Activated T-helper 17 cell treated with anti-CD3 and anti-CD28 coated beads, Interleukin-2, amount 50 U/mL, for 72 hours (primary cell): ENCODE results near the gene ARHGAP26. TPM values are rescaled to one million over a fixed set of nuclear protein-coding genes. Genes with fewer than 3 reads are reported as not detected.

Source experiments
- ATAC-seq: fragments of 150-1000 bp; cut with Tn5 transposase; replicated peaks from 2 replicates; pipeline ENCODE4 v1.10.0; 2021; ENCODE audit warnings: mild to moderate bottlenecking, moderate library complexity
- H3K27ac Mint-ChIP-seq: one replicate; pipeline ENCODE4 v1.8.0; 2022; ENCODE audit warnings: mixed read lengths
- H3K27me3 Mint-ChIP-seq: one replicate; pipeline ENCODE4 v1.8.0; 2022; ENCODE audit warnings: mixed read lengths
- H3K36me3 Mint-ChIP-seq: one replicate; pipeline ENCODE4 v1.8.0; 2022; ENCODE audit warnings: low read depth, mild to moderate bottlenecking, mixed read lengths
- H3K4me1 Mint-ChIP-seq: one replicate; pipeline ENCODE4 v1.8.0; 2022; ENCODE audit warnings: mixed read lengths
- H3K4me3 Mint-ChIP-seq: one replicate; pipeline ENCODE4 v1.8.0; 2022; ENCODE audit warnings: mild to moderate bottlenecking, mixed read lengths
- H3K9me3 Mint-ChIP-seq: one replicate; pipeline ENCODE4 v1.8.0; 2022; ENCODE audit warnings: mixed read lengths
- total RNA-seq, 2 donors: library from RNA; stranded (reverse); gene quantifications; one replicate each; pipeline ENCODE4 v1.2.3, GENCODE V29; 2022

The ARHGAP26 gene
- total RNA-seq, 2 donors from 2014 or later, result 7.8 to 12.0 TPM

DNA sequence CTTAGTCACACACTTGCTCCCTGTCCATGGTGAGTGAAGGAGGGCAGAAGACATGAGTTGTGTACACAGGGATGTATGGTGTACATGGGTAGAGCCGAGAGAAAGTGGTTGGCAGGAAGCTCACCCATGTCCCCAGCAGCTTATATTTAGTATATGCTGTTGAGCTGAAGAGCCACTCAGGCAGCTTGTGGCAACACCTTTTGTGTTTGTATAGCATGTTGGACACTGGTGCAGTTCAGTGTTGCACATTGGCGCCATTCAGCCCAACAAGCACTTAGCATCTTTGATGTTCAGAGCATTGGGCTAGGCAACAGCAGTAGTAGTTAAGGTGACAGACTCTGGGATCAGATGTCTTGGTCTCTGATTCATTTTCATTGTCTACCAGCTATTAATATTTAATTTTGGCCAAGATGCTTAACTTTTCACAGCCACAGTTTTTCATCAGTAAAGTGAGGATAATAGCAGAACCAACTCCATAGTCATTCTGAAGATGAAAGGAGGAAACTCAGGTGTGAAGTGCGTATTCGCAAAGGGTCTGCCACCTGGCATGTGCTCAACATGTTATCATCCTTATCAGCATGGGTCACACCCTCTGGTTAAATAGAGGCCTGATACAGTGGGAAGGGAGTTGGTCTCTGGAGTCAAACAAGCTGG is 448.5 kb downstream of the ARHGAP26 start:
- H3K27ac Mint-ChIP-seq, result peak overlapping the region; percentile 49
- H3K27me3 Mint-ChIP-seq, result no peaks in the 10 kb centered on the region
- ATAC-seq, result no peak
- H3K4me3 Mint-ChIP-seq, result peak overlapping the region; percentile 32
- H3K4me1 Mint-ChIP-seq, result peaks cover 56% of the 10 kb centered on the region
- H3K9me3 Mint-ChIP-seq, result peaks cover 3% of the 10 kb centered on the region
- H3K36me3 Mint-ChIP-seq, result peaks cover 13% of the 10 kb centered on the region

DNA sequence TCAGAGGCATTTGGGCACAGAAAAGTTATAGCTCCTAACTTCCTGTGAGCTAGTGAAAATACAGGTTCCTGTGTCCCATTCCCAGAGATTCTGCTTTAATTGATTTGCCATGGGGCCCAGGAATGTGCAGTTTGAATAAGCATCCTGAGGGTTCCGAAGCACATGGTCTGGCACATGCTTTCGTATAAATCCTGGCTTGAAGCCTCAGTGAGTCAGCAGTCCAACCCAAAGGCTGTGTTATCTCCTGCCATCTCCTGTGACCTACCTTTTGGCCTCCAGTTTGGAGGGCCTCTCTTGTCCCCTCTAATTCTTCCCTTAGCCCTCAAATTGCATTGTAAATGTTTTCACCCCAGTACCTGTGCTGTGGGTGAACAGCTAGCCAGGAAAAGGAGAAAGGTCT is 449.5 kb downstream of the ARHGAP26 start:
- no peak for ATAC-seq

DNA sequence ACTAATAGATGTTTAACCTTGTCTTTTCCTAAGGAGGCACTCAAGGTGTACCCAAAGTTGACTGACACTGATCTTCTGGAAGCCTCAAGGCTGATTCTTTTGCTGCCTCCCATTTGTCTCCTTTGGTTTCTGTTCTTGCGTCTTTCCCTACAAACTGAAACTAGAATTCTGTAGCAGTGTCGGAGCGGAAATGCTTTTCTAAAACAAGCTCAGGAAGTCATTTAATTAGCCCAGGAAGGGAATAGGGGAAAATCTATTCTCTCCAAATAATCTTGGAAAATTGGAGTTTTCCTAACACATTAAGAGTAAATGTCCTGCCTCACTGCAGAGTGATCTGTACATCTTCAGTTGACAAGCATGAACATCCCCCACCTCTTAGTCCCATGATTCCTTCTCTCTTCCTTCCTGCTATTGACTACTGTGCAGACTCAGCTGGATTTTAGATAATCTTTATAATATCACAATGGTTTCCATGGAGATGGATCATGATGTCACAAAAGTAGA is 450.6 kb downstream of the ARHGAP26 start:
- H3K27ac Mint-ChIP-seq, result peak overlapping the region; percentile 87
- no peak for ATAC-seq
- peak overlapping the region; percentile 62 for H3K4me3 Mint-ChIP-seq
- no peaks in the 10 kb centered on the region for H3K27me3 Mint-ChIP-seq
- H3K4me1 Mint-ChIP-seq, result peaks cover 47% of the 10 kb centered on the region
- no peaks in the 10 kb centered on the region for H3K36me3 Mint-ChIP-seq
- peaks cover 3% of the 10 kb centered on the region for H3K9me3 Mint-ChIP-seq

More for the DNA sequence above, 449.5 kb downstream of the ARHGAP26 start:
- H3K27me3 Mint-ChIP-seq, result no peaks in the 10 kb centered on the region
- H3K4me3 Mint-ChIP-seq, result no peak overlapping the region
- H3K36me3 Mint-ChIP-seq, result peaks cover 7% of the 10 kb centered on the region
- H3K9me3 Mint-ChIP-seq, result peaks cover 3% of the 10 kb centered on the region
- peaks cover 47% of the 10 kb centered on the region for H3K4me1 Mint-ChIP-seq
- H3K27ac Mint-ChIP-seq, result no peak overlapping the region

DNA sequence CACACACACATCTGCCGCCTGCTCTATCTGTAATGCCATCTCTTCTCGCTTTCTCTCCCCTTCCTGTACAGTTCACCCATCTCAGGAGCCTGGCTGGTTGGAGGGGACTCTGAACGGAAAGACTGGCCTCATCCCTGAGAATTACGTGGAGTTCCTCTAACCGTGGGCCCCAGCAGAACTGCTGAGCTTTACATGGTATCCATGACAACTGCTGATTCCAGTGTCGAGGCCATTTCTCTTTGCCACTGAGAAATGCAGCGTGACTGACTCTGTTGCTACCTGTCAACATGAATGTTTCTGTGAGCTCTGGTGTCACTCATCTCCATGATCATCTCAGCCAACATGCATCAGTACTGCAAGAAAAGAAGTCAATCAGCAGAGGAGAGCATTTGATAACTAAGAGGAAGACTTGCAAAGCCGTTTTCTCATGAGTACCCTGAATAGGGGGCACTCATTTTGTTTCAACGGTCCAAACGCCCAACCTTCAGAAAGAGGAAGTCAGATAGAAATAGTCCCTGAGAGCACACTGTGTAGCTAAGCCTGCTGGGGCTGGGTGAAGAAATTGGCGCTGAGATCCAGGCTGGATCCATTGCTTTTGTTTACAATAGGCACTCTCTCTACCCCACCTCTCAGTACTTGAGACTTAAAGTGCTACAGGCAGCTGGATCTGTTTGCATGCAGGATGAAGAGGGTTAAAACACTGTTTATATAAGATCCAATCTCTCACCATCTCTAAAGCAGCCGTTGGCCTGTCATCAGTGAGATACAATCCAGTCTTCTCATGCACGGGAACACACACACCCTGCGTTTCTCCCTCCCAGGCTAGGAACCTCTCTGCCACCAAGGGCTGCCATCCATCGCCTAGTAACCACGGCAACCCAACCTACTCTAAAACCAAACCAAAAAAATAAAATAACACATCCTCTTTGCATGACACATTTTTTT is 452.4 kb downstream of the ARHGAP26 start:
- peak overlapping the region; percentile 87 for H3K27ac Mint-ChIP-seq
- H3K27me3 Mint-ChIP-seq, result no peaks in the 10 kb centered on the region
- peaks cover 3% of the 10 kb centered on the region for H3K9me3 Mint-ChIP-seq
- H3K36me3 Mint-ChIP-seq, result no peaks in the 10 kb centered on the region
- peak overlapping the region; percentile 62 for H3K4me3 Mint-ChIP-seq
- H3K4me1 Mint-ChIP-seq, result peaks cover 36% of the 10 kb centered on the region
- peak; percentile 71 for ATAC-seq

DNA sequence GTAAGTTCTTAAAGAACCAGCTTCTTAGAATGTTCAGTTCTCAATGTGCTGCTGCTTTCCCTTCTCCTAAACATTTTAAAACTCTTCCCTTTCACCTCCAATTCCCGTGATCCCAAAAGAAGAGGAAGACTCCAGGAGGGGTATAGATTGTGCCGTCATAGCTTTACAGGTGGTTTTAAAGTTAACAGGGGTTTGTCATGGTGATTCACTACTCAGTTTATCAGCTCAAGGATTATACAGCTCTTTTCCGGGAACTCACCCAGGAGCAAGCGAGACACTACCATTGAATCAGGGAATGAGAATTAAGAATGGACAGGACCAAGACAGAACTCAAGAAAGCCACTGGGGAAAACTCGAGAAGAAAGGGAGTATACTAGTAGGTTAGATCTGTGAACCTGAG is 454.5 kb downstream of the ARHGAP26 start:
- ATAC-seq, result no peak

DNA sequence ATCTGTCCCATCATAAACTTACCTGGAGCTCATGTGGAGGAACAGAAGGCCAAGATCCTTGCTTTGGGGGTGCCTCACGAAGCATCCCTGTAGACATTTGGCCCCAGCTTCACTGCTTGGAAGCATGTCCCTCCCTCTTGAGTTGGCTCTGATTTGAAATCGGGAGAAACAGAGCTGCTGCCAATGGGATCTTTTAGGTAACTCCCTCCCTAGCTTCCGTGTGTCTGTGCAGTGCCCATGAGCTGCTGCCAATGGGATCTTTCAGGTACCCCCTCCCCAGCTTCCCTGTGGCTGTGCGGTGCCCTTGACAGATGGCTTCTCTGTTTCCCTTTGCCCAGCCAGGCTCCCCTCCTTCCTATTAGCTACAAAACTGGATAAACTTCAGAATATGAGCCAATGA is 455.3 kb downstream of the ARHGAP26 start:
- no peaks in the 10 kb centered on the region for H3K9me3 Mint-ChIP-seq
- H3K36me3 Mint-ChIP-seq, result no peaks in the 10 kb centered on the region
- H3K4me3 Mint-ChIP-seq, result no peak overlapping the region
- no peak for ATAC-seq
- no peak overlapping the region for H3K27ac Mint-ChIP-seq
- no peaks in the 10 kb centered on the region for H3K27me3 Mint-ChIP-seq
- peaks cover 42% of the 10 kb centered on the region for H3K4me1 Mint-ChIP-seq

More for the DNA sequence above, 454.5 kb downstream of the ARHGAP26 start:
- Mint-ChIP-seq H3K4me1 (peaks cover 35% of the 10 kb centered on the region), H3K27ac (peak overlapping the region; percentile 87), H3K9me3 (no peaks in the 10 kb centered on the region), H3K4me3 (no peak overlapping the region), H3K27me3 (no peaks in the 10 kb centered on the region), H3K36me3 (no peaks in the 10 kb centered on the region)

DNA sequence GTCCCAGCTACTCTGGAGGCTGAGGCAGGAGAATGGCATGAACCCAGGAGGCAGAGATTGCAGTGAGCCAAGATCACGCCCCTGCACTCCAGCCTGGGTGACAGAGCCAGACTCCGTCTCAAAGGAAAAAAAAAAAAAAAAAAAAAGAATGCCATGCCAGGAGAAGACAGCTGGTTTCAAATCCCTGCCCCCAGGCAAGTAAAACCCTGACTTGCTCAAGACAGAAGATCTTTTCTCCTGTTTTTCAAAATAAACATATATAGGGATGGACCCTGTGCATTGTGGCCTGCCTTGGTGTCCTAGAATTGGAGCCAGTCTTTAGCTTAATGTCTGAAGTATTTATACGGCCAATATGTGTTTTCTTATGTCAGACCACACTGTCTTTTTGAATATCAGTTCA is 456.2 kb downstream of the ARHGAP26 start:
- H3K9me3 Mint-ChIP-seq, result no peaks in the 10 kb centered on the region
- H3K4me1 Mint-ChIP-seq, result peaks cover 33% of the 10 kb centered on the region
- H3K36me3 Mint-ChIP-seq, result no peaks in the 10 kb centered on the region
- ATAC-seq, result no peak
- H3K27ac Mint-ChIP-seq, result no peak overlapping the region
- H3K4me3 Mint-ChIP-seq, result no peak overlapping the region
- H3K27me3 Mint-ChIP-seq, result no peaks in the 10 kb centered on the region

DNA sequence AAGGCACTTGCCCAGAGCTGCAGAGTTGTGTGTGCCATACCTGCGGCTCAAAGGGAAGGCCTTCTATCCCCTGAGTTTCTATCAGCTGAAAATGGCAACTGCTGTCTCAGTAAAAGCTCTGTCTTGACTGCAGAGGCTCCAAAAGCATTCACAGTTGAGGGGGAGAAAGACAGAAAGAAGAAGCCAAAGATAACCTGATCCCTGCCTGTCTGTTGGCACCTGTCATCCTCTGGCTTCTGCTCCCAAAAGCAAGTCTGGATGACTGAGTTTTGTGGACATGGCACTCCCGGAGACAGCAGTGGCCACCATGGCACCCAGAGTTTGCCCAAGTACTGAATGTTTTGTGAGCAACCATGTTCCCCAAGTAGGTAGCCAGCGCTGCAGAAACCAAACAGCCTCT is 456.7 kb downstream of the ARHGAP26 start:
- peaks cover 2% of the 10 kb centered on the region for H3K27me3 Mint-ChIP-seq
- H3K9me3 Mint-ChIP-seq, result no peaks in the 10 kb centered on the region
- H3K4me1 Mint-ChIP-seq, result peaks cover 28% of the 10 kb centered on the region
- no peak for ATAC-seq
- no peaks in the 10 kb centered on the region for H3K36me3 Mint-ChIP-seq
- H3K27ac Mint-ChIP-seq, result no peak overlapping the region
- no peak overlapping the region for H3K4me3 Mint-ChIP-seq

DNA sequence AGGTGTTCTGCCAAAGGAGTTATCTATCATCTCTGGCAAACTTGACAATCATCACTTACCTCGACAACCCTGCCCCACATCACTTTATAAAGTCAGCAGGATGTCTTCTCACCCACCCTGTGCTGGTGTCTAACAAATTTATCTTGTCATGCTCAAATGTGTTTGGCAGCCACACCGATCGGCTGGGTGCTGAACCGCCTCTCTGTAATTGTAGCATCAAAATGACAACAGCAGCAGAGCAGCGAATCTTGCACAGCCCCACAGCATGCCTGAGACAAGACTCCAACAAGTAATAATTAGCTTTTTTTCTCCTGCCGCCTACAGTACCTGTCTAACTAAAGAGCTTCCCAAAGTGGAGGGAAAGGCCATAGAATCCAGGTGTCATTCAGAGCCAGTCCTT is 457.1 kb downstream of the ARHGAP26 start:
- peaks cover 24% of the 10 kb centered on the region for H3K4me1 Mint-ChIP-seq
- no peaks in the 10 kb centered on the region for H3K36me3 Mint-ChIP-seq
- no peak for ATAC-seq
- no peak overlapping the region for H3K27ac Mint-ChIP-seq
- no peaks in the 10 kb centered on the region for H3K9me3 Mint-ChIP-seq
- H3K27me3 Mint-ChIP-seq, result peaks cover 5% of the 10 kb centered on the region
- no peak overlapping the region for H3K4me3 Mint-ChIP-seq

DNA sequence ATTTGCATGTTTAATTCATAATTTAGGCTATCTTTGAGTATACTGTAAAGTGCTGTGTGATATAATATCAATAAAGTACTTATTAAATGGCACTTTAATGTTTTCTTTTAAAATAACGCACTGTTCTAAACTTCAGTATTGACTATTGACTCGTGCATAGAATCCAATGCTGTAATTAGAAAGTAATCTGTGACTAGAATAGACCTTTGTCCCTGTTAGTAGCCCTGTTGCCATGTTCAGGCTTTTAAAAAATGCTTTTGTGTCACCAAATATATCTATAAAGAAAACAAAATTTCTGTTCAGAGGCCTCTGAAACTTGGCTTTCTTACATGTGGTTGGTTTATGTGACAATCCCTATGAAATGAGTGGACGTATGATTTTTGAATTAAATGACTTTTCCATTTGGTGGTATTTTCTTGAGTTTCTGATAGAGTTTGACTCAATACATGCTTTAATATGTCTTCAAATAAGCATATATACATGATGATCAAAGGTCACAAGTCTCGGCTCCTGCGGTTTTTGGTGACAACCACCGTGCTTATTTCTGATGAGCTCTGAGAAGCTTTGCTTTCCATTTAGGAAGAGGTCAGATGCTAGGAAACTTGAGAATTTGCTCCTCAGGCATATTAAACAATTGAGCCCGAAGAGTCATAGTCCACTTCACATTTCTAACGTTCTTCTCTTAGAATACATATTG is 458.6 kb downstream of the ARHGAP26 start:
- H3K4me3 Mint-ChIP-seq, result peak overlapping the region; percentile 83

DNA sequence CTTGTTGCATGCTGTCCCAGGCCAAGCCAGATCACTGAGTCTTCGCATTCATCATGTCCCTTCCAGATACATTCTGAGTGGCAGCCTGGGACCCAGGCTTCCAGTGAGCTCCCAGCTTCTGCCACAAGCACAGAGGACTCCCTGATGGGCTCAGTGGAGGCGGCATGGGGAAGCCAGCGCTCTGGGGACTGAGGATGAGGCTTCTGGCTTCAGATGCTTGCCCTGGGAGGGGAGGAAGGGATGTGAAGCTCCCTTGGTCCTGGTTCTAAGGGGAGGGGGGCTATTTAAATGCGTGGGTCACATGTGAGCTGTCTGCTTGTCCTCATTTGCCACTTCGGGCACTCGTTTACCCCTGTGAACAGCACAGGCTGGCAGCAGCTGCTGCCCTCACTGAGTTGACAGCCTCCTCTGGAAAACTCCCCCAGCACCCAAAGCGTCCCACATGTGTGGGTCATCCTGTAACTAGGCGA is 459.3 kb downstream of the ARHGAP26 start:
- H3K27ac Mint-ChIP-seq, result peak overlapping the region; percentile 96
- H3K4me3 Mint-ChIP-seq, result peak overlapping the region; percentile 83
- H3K36me3 Mint-ChIP-seq, result no peaks in the 10 kb centered on the region

More for the DNA sequence above, 458.6 kb downstream of the ARHGAP26 start:
- H3K27ac Mint-ChIP-seq, result peak overlapping the region; percentile 96
- H3K27me3 Mint-ChIP-seq, result peaks cover 7% of the 10 kb centered on the region
- H3K36me3 Mint-ChIP-seq, result no peaks in the 10 kb centered on the region
- H3K9me3 Mint-ChIP-seq, result no peaks in the 10 kb centered on the region
- ATAC-seq, result peak; percentile 37
- H3K4me1 Mint-ChIP-seq, result peaks cover 15% of the 10 kb centered on the region

DNA sequence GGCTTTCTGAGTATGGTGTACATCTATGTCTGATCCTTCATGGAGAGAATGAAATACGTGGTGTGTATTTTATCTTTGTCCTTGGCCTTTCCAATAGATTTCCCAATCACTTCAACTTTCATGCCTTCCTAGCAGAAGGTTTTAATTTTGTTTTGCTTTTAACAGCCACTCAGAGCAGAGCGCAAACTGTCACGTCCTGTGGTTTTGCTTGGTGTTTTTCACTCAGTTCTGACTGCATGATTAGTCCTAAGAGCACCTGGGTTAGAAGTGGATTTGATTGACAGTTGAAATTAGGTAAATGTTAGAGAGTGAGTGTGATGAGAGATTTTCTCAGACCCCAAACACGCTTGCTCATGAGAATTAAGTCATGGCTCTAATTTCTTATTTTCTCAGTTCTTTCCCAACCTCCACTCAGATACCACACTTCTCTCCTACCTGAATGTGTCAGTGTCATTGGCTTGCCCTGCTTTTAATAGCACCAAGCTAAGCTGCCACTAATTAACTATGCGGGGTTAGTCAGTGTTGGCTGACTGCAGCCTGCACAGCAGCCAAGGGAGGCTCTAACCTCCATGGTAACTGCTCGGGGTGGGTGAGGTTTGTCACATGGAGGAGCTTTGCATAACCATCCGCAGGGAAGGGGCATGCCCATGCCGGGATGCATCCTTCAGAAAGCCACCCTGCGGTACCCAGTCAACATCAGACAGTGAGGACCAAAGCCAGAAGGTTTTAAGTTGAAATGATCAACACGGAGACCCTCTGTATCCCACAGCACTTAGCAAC is 459.9 kb downstream of the ARHGAP26 start:
- Mint-ChIP-seq H3K9me3 (no peaks in the 10 kb centered on the region), H3K27ac (peak overlapping the region; percentile 96), H3K27me3 (peaks cover 8% of the 10 kb centered on the region), H3K36me3 (no peaks in the 10 kb centered on the region), H3K4me3 (peak overlapping the region; percentile 83), H3K4me1 (peaks cover 15% of the 10 kb centered on the region)
- ATAC-seq, result peak; percentile 90

More for the DNA sequence above, 459.3 kb downstream of the ARHGAP26 start:
- Mint-ChIP-seq H3K4me1 (peaks cover 15% of the 10 kb centered on the region), H3K27me3 (peaks cover 8% of the 10 kb centered on the region), H3K9me3 (no peaks in the 10 kb centered on the region)
- ATAC-seq, result peak; percentile 63

DNA sequence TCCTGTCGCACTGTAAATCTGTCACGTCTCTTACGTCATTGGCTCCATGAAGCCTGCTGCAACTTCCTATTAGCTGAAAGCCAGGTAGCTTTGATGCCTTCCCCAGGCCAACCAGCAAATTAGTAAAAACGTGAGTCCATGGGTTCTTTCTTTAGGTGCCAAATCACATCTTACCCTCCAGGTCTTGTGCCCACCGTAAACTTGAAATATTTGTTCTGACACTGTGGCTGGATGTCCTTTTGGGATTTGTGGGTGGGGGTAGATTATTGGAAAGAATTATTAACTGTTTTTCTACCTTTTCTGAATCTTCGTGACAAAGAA is 460.5 kb downstream of the ARHGAP26 start:
- no peaks in the 10 kb centered on the region for H3K9me3 Mint-ChIP-seq
- H3K27ac Mint-ChIP-seq, result no peak overlapping the region
- H3K36me3 Mint-ChIP-seq, result no peaks in the 10 kb centered on the region
- no peak for ATAC-seq
- H3K27me3 Mint-ChIP-seq, result peaks cover 8% of the 10 kb centered on the region
- peaks cover 15% of the 10 kb centered on the region for H3K4me1 Mint-ChIP-seq
- H3K4me3 Mint-ChIP-seq, result peak overlapping the region; percentile 83
